NCI-H526 (cell line): Measurements from ENCODE around the gene BRWD1.

Experiments
- DNase-seq, 2 experiments: peaks; one replicate each; lab custom pipeline; 2025; lab: John Stamatoyannopoulos, UW

Gene BRWD1

GRCh38 chr21:39327727-39328126 is 14.3 kb upstream of the BRWD1 start:
- no peak for DNase-seq

- DNase-seq, result no peak
Measured at GRCh38 chr21:39326607-39327307, 13.3 kb upstream of the BRWD1 start.

GRCh38 chr21:39325458-39325857 is 12.0 kb upstream of the BRWD1 start:
- no peak for DNase-seq

- DNase-seq, result no peak
Measured at GRCh38 chr21:39321424-39321823, 8.0 kb upstream of the BRWD1 start.

- DNase-seq, result no peak
Measured at GRCh38 chr21:39319814-39320332, 6.4 kb upstream of the BRWD1 start.

GRCh38 chr21:39319251-39319756 is 5.9 kb upstream of the BRWD1 start:
- no peak for DNase-seq

GRCh38 chr21:39318091-39318959 is 4.9 kb upstream of the BRWD1 start:
- DNase-seq, result peak in 1 of 2 experiments; percentile 31

GRCh38 chr21:39317134-39318090 is 4.0 kb upstream of the BRWD1 start:
- DNase-seq, result no peak

- no peak for DNase-seq
Measured at GRCh38 chr21:39316729-39317128, 3.3 kb upstream of the BRWD1 start.

- no peak for DNase-seq
Measured at GRCh38 chr21:39315603-39316445, 2.4 kb upstream of the BRWD1 start.

- DNase-seq, result peak; percentile 38 to 77
Measured at GRCh38 chr21:39314143-39315027, 953 bp upstream of the BRWD1 start.

- peak; percentile 44 to 64 for DNase-seq
Measured at GRCh38 chr21:39313042-39313570, 326 bp downstream of the BRWD1 start.

- DNase-seq, result peak; percentile 77 to 92
Measured at GRCh38 chr21:39312112-39313041, 1.1 kb downstream of the BRWD1 start.

- DNase-seq, result no peak
Measured at GRCh38 chr21:39311164-39311563, 2.3 kb downstream of the BRWD1 start.

- DNase-seq, result no peak
Measured at GRCh38 chr21:39307466-39307865, 6.0 kb downstream of the BRWD1 start.

- DNase-seq, result no peak
Measured at GRCh38 chr21:39300587-39300986, 12.8 kb downstream of the BRWD1 start.

- DNase-seq, result no peak
Measured at GRCh38 chr21:39296891-39297290, 16.5 kb downstream of the BRWD1 start.

- no peak for DNase-seq
Measured at GRCh38 chr21:39288987-39289386, 24.4 kb downstream of the BRWD1 start.
